GM19099 (cell line): ENCODE measurements around the gene ETS1.

Experiments
- POLR2A ChIP-seq: IDR thresholded peaks from 3 replicates; pipeline ENCODE4 v1.6.1; 2011; ENCODE audit warnings: low read depth; ENCODE audit not compliant: insufficient read length; ENCODE audit errors: extremely low read depth

ETS1 gene

GRCh38 chr11:128587415-128587814 lies at the start of gene ETS1:
TSS of gene ETS1 (minus strand) at chr11:128587558. CDS start at chr11:128573130, 14,428 bp downstream.
- no peak for TF ChIP-seq POLR2A

GRCh38 chr11:128634395-128634794 lies 47.0 kb upstream of the ETS1 start:
- no peak for TF ChIP-seq POLR2A

- TF ChIP-seq POLR2A, result no peak
These were observed 46.1 kb upstream of the ETS1 start for GRCh38 chr11:128633384-128633965.

DNA sequence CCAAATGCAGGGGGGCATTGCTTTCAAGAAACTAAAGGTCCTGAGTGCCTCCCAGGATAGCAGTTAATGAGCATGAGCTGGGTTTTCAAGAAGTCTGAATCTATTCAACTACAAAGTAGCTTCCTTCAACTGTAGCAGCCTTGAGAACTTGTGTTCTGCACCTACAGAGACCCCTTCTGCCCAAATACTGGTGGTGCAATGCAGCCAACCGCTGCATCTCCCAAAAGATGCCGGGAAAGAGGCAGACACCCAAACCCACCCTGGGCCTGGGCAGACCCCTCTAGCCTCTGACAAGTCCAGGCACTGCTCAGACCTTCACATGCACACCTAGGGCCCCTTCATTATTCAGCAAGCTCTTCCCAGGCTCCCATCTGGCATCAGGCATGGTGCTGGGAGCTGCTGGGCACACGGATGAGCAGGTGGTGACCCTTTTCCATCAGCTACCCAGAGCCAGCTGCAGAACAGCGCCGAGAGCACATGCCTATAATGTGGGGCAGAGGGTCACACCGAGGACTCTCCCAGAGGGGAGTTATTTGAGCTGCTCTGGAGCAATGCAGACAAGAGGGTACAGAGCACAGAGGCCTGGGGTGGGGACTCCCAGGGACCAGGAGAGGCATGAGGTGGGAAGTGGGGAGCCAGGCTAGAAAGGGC lies 44.9 kb upstream of the ETS1 start:
- no peak for TF ChIP-seq POLR2A

DNA sequence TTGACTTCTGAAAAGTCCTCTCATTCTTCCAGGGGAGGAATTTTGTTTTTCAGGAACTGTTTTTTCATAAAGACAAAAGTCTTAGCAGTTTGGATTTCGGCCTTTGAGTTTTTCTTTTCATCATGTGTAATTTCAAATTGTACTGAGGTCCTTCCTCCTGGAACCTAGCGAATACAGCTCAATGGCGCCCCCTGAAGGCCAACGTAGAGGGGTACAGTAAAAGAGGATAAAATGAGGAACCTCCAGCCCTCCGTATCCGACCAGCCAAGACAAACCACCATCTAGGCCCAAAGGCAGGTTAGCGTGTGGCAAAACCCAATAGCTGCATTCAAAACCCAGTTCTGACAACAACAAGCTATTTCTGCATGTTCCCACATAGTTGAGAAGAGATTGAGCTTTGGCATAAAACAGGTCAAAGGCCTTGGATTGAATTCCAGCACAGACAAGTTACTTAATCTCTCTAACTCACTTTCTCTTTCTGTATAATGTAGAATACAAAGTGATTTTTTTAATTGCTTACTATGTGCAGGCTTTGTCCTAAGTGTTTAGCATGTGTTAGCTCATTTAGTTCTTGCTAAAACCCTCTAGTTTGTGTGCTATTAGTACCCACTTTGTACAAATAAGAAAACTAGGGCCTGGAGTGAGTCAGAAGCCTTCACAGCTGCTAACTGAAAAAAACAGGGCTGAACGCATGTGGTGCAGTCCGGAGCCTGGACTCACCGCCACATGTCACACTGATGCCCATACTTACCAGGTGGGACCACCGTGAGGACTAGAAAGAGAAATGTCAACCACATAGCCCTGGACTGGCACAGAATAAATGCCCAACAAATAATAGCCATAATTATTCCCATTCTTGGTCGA lies 43.2 kb upstream of the ETS1 start:
- no peak for TF ChIP-seq POLR2A

DNA sequence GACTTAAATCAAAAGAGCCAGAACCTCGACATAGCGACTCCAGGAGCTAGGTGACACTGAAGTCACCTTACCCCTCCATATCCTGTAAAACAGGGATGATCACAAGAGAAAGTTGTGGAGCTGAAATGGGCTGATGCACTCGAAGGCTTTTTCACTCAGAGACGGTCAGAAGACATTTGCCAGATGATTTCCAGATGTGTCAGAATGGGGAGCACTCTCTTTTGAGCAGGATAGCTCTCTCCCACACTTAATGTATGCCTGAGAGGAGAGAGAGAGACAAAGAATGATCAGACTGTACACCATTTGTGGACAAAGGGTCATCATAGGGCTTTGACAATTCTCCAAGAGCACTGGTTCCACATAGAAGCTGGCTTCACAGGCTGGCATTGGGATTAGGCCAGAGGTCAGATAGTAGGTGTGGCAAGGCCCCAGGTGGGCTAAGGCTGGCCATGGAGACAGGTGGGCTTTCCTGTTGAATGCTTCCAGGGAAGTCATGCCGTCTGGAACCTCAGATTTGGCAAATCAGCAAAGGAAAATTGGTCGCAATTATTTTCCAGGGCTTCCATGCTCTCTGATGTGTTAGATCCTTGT lies 42.3 kb upstream of the ETS1 start:
- no peak for TF ChIP-seq POLR2A

- peak; percentile 58 for TF ChIP-seq POLR2A
These were observed 41.3 kb upstream of the ETS1 start for GRCh38 chr11:128628686-128629085.

DNA sequence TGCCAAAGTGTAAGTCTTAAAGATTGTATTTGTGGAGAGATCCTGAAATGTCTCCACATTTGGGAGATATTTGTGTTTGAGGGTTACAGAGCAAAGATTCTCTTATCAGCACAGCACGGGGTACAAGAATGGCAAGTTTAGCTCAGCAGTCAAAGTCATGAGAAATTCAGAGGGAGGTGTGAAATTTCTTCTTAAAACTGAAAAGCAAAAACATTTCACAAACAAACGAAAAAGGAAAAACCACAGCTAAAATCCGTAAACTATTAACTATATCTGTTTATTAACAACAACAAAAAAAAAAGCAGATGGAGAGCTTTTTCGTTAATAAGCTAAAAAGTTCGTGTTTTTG lies 40.9 kb upstream of the ETS1 start:
- TF ChIP-seq POLR2A, result no peak

DNA sequence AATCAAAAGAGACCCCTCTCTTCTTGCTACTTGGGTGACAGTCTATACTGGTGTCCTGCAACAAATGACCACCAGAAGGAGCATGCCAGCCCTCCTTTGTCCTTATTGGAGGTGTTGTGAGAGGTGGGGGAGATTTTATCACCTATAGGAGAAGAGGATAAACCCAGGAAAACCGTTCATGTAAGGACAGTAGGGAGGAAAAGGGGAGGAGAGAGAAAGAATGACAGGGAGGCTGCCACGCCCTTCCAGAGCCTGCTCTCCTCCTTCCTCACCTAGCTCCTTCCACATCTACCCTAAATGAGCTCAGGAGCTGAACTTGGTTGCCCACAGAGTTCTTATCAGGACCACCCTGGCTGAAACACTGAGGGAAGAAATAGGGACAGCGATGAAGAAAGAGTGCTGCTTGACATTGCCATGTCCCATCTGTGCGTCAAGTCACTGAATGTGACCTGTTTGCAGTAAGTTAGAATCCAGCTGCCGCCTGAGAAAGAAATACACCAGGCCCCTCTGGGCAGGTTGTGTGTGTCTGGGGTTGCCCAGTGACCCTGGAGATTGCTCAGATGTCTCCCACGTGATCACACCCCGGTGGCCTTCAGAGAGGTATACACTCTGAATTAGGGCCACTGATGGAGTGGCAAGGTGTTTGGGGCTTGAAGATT lies 40.4 kb upstream of the ETS1 start:
- no peak for TF ChIP-seq POLR2A

GRCh38 chr11:128626913-128627665 lies 39.7 kb upstream of the ETS1 start:
- no peak for TF ChIP-seq POLR2A

DNA sequence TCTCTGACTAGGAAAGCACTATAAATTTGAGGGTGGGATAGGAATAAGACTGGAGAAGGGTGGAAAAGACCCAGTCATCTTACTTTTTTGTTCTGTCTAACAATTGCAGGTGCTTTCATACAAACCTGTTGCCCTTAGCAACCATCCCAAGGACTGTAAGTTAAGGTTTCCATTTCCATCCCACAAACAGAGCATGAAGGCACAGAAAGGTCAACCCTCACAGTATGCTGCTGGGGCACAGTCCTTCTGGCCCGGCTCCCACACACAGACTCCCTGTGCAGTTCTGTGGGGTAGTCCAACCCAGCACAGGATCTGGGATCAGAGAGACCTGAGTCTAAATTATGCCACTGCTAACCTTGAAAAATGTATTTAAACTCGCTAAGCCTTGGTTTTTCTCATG lies 38.4 kb upstream of the ETS1 start:
- no peak for TF ChIP-seq POLR2A

GRCh38 chr11:128625326-128625725 lies 38.0 kb upstream of the ETS1 start:
- TF ChIP-seq POLR2A, result peak; percentile 0

DNA sequence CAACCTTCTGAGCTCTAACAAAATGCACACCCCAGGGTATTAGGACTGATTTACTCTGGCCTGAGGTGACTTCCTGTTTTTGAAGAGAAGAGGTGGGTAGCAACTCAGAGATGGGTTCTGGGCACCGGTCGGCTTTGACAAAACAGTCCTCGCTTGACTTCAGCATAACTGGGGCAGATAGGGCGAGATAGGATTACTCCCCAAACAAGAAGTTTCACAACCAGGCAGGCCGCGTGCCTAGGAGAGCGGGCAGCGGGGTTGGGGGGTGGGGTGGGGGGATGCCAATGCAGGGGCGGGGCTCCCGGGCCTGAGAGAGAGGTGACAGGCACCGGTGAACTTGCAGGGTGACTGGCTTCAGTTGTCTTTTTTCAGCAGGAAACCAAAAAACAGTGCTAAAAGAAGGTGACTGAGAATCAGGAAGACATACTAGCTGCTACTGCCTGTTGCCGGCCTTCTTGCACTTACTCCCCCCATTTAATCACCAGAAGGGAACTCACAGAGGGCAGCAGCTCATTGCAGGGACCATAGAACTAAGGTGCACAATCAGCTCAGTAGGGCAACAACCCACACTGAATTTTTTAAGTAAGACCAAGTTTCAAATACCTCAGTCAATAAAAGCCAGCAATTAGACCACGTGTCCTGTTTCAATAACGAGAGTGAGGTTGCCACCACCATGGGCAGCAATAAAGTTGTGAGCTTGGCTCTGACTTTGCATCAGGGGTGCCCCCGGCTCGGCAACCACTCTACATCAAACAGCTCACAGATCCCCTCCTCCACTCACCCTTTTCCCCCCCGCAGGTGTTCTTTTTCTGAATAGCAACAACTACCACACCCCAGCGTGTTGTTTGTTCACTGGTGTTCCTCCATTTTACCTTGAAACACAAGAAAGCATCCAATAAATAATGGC lies 37.2 kb upstream of the ETS1 start:
- TF ChIP-seq POLR2A, result peak; percentile 13
